K562 (cell line): Measurements from ENCODE around the gene ZMPSTE24. TPM values are rescaled to one million over a fixed set of nuclear protein-coding genes. Genes with fewer than 3 reads are reported as not detected.

Source experiments
- ATAC-seq: fragments of 200-7000 bp; cut with Tn5 transposase; 3 replicates; pipeline ENCODE4 v1.9.1; 2020; ENCODE audit warnings: moderate library complexity
- BruUV-seq: library from RNA; stranded (reverse); fragments of 400-500 nt; replicated peaks from 2 replicates; lab custom pipeline; 2021; lab: Mats Ljungman, UMichigan
- CTCF ChIA-PET: fragments of 300-600 bp; formaldehyde crosslinking; extraction: SDS; loops from one replicate; lab custom pipeline; 2021; ENCODE audit warnings: low intra/inter-chr PET ratio; lab: Yijun Ruan, JAX
- POLR2A ChIA-PET: fragments of 300-600, 350-650 bp; sonication (Branson Sonifier 250); formaldehyde crosslinking; extraction: SDS; loops from one replicate; lab custom pipeline; 2021; ENCODE audit warnings: antibody characterized with exemption, inconsistent platforms; lab: Yijun Ruan, JAX
- DNase-seq, 4 experiments: peaks; one replicate each; pipeline versions ENCODE4 v3.0.0 to v3.0.0-alpha.2; 2011 to 2018; ENCODE audit warnings: low spot score in 3 of 4, mixed read lengths in 3 of 4; ENCODE audit errors: extremely low read depth in 1 of 4
- FAIRE-seq: peaks from 2 replicates; lab custom pipeline; 2011; peaks lifted over from hg19 to GRCh38; lab: Jason Lieb, UNC
- H2AFZ ChIP-seq: 2 replicates; pipeline ENCODE4 v1.6.0; 2011; ENCODE audit warnings: low read depth, low read length, control low read depth, inconsistent platforms
- H3K27ac ChIP-seq: fragments of 200-600 bp; 3 replicates; pipeline ENCODE4 v1.8.0; 2011; ENCODE audit warnings: low read depth, mild to moderate bottlenecking, control low read depth, inconsistent platforms, low read length, moderate library complexity, mixed read lengths; ENCODE audit errors: extremely low read depth
- H3K27me3 ChIP-seq, 2 experiments: fragments of 300-600 bp in 1 of 2; 2 replicates in 1 of 2; 3 replicates in 1 of 2; pipeline versions ENCODE4 v1.6.0 to v1.8.0; 2011; ENCODE audit warnings: inconsistent platforms in 2 of 2, low read length in 2 of 2, mild to moderate bottlenecking in 1 of 2, mixed read lengths in 1 of 2, moderate library complexity in 1 of 2; ENCODE audit not compliant: control insufficient read depth in 2 of 2, insufficient read depth in 2 of 2
- H3K36me3 ChIP-seq: fragments of 300-600 bp; 3 replicates; pipeline ENCODE4 v1.8.0; 2011; ENCODE audit warnings: mild to moderate bottlenecking, low read length, inconsistent platforms; ENCODE audit not compliant: control insufficient read depth, insufficient read depth
- H3K4me1 ChIP-seq, 2 experiments: fragments of 200-600 bp in 1 of 2; replicated peaks in 1 of 2; 2 replicates in 1 of 2; 3 replicates in 1 of 2; pipeline versions ENCODE4 v1.5.1 to v1.8.0; 2011; ENCODE audit warnings: inconsistent platforms in 2 of 2, low read length in 2 of 2, mild to moderate bottlenecking in 1 of 2, mixed read lengths in 1 of 2, moderate library complexity in 1 of 2; ENCODE audit not compliant: control insufficient read depth in 2 of 2, insufficient read depth in 2 of 2
- H3K4me2 ChIP-seq: 2 replicates; pipeline ENCODE4 v1.6.1; 2011; ENCODE audit warnings: low read length, control low read depth, inconsistent platforms, mixed read lengths; ENCODE audit not compliant: insufficient read depth
- H3K4me3 ChIP-seq: fragments of 200-600 bp; sonication (generic), shearing (Covaris generic); 2 replicates; pipeline ENCODE4 v1.5.1; 2016; ENCODE audit warnings: control low read depth, inconsistent platforms
- H3K79me2 ChIP-seq: fragments of 200-600 bp; 3 replicates; pipeline ENCODE4 v1.8.0; 2011; ENCODE audit warnings: low read length, inconsistent platforms; ENCODE audit not compliant: control insufficient read depth, insufficient read depth
- H3K9ac ChIP-seq, 2 experiments: 2 replicates each; pipeline versions ENCODE4 v1.6.0 to v1.6.1; 2011; ENCODE audit warnings: low read depth in 2 of 2, low read length in 2 of 2, control low read depth in 1 of 2, inconsistent platforms in 1 of 2, mild to moderate bottlenecking in 1 of 2, mixed read lengths in 1 of 2; ENCODE audit not compliant: insufficient read depth in 1 of 2
- H3K9me1 ChIP-seq: one replicate; pipeline ENCODE4 v1.6.0; 2011; ENCODE audit warnings: inconsistent platforms, mild to moderate bottlenecking, low read length, moderate library complexity; ENCODE audit not compliant: control insufficient read depth, insufficient read depth
- H3K9me3 ChIP-seq: replicated peaks from 2 replicates; pipeline ENCODE4 v1.5.1; 2011; ENCODE audit warnings: low read depth, low read length, inconsistent platforms; ENCODE audit not compliant: control insufficient read depth, insufficient read depth
- H4K20me1 ChIP-seq: replicated peaks from 2 replicates; pipeline ENCODE4 v1.6.1; 2011; ENCODE audit warnings: low read length, inconsistent platforms, mixed read lengths; ENCODE audit not compliant: control insufficient read depth, insufficient read depth
- BACH1 ChIP-seq: fragments of 200-800 bp; sonication (Bioruptor generic); IDR thresholded peaks from 2 replicates; pipeline ENCODE4 v1.6.1; 2016; ENCODE audit warnings: missing genetic modification characterization, missing compliant biosample characterization
- CBFB ChIP-seq: sonication (generic); formaldehyde crosslinking; IDR thresholded peaks from 2 replicates; pipeline ENCODE4 v1.4.0; 2020; ENCODE audit warnings: mild to moderate bottlenecking, missing genetic modification reagents
- DMBX1 ChIP-seq: fragments of 250-450 bp; sonication (Bioruptor Pico); IDR thresholded peaks from 2 replicates; pipeline ENCODE4 v1.8.0; 2022; ENCODE audit warnings: inconsistent platforms, mild to moderate bottlenecking, moderate library complexity, borderline replicate concordance
- DNMT1 ChIP-seq: fragments of 450-650 bp; IDR thresholded peaks from 2 replicates; pipeline ENCODE4 v1.6.1; 2016; ENCODE audit warnings: antibody characterized with exemption, mild to moderate bottlenecking
- FIP1L1 ChIP-seq: fragments of 200-400 bp; formaldehyde crosslinking; IDR thresholded peaks from 2 replicates; pipeline ENCODE4 v1.6.1; 2018; ENCODE audit warnings: mild to moderate bottlenecking, low read depth, low read length; ENCODE audit not compliant: poor library complexity, severe bottlenecking
- FOXA3 ChIP-seq, 2 experiments: fragments of 450-650 bp in 1 of 2; sonication (generic) in 1 of 2; formaldehyde crosslinking; IDR thresholded peaks in 1 of 2; conservative IDR thresholded peaks in 1 of 2; 2 replicates each; pipeline versions ENCODE4 v1.4.0 to v1.8.0; 2020 to 2022; ENCODE audit warnings: mild to moderate bottlenecking in 2 of 2, missing genetic modification reagents in 1 of 2
- GATAD2B ChIP-seq: fragments of 450-650 bp; IDR thresholded peaks from 2 replicates; pipeline ENCODE4 v1.6.1; 2017; ENCODE audit warnings: mild to moderate bottlenecking, borderline replicate concordance
- HNRNPK ChIP-seq: fragments of 200-400 bp; formaldehyde crosslinking; IDR thresholded peaks from one replicate; pipeline ENCODE4 v1.6.1; 2018; ENCODE audit warnings: mild to moderate bottlenecking, low read depth, low read length; ENCODE audit not compliant: poor library complexity, severe bottlenecking
- KLF10 ChIP-seq: fragments of 250-450 bp; sonication (Bioruptor Pico); IDR thresholded peaks from 2 replicates; pipeline ENCODE4 v1.6.1; 2021; ENCODE audit warnings: matching md5 sums
- RNF2 ChIP-seq: sonication (generic); IDR thresholded peaks from 2 replicates; pipeline ENCODE4 v1.6.1; 2016
- SMARCB1 ChIP-seq: IDR thresholded peaks from 2 replicates; pipeline ENCODE4 v1.6.1; 2011; ENCODE audit warnings: improper control_type of control experiment, low read depth; ENCODE audit not compliant: insufficient read length
- TARDBP ChIP-seq: fragments of 450-650 bp; IDR thresholded peaks from 2 replicates; pipeline ENCODE4 v1.6.1; 2016
- THRAP3 ChIP-seq: fragments of 450-650 bp; IDR thresholded peaks from 2 replicates; pipeline ENCODE4 v1.6.1; 2016; ENCODE audit warnings: mild to moderate bottlenecking, inconsistent platforms, borderline replicate concordance
- ZC3H8 ChIP-seq: fragments of 450-650 bp; IDR thresholded peaks from 2 replicates; pipeline ENCODE4 v1.6.1; 2017
- ZNF184 ChIP-seq: sonication (generic); formaldehyde crosslinking; IDR thresholded peaks from 2 replicates; pipeline ENCODE4 v1.5.0; 2020; ENCODE audit warnings: missing genetic modification reagents
- ZNF79 ChIP-seq: fragments of 250-450 bp; sonication (Bioruptor Pico); IDR thresholded peaks from 2 replicates; pipeline ENCODE4 v1.4.0; 2020; ENCODE audit warnings: low read depth, mild to moderate bottlenecking, moderate library complexity
- ZSCAN29 ChIP-seq: fragments of 450-650 bp; IDR thresholded peaks from 2 replicates; pipeline ENCODE4 v1.6.1; 2017
- WGBS: fragments of 100-300 bp; shearing (Covaris generic); methylation state at CpG from one replicate; pipeline ENCODE4 v1.1.6; 2016; ENCODE audit warnings: low coverage, mixed read lengths; ENCODE audit not compliant: insufficient coverage; ENCODE audit errors: missing lambda C conversion rate; 5-methylcytosine and 5-hydroxymethylcytosine counted together
- in situ Hi-C: fragments of 300-500 bp; cut with MboI; formaldehyde crosslinking; loops from 4 replicates; pipeline ENCODE4 v1.15.0; 2018; ENCODE audit warnings: inconsistent platforms, mixed read lengths
- intact Hi-C: fragments of 100-400 bp; cut with micrococcal nuclease; formaldehyde crosslinking; loops from 2 replicates; pipeline ENCODE4 v1.14.2; 2022
- polyA plus RNA-seq, 8 experiments: library from polyadenylated mRNA; depleted of rRNA in 4 of 8; stranded (reverse) in 5 of 8; unstranded in 3 of 8; fragments of >200 nt; fragmentation: Nextera tagmentation in 2 of 8; fragmentation: Illumina TruSeq in 1 of 8; extraction: Ambion mirVana in 2 of 8; extraction: Trizol in 1 of 8; gene quantifications; 2 replicates each; pipeline versions ENCODE4 v1.2.1 to v1.2.3, GENCODE V29; 2011 to 2014; ENCODE audit warnings: inconsistent platforms in 1 of 8, missing spikeins in 1 of 8
- total RNA-seq, 7 experiments: library from RNA; depleted of rRNA in 6 of 7; stranded (reverse); fragments of >200 nt in 6 of 7; fragmentation: Illumina TruSeq in 2 of 7; extraction: Trizol in 2 of 7; gene quantifications; 2 replicates each; pipeline versions ENCODE4 v1.2.1 to v1.2.3, GENCODE V29; 2011 to 2021; ENCODE audit warnings: low replicate concordance in 1 of 7
- TF ChIP-seq, protein P1 (sequence below): fragments of 450-650 bp; IDR thresholded peaks from 2 replicates; pipeline ENCODE4 v1.6.1; 2016
- TF ChIP-seq, protein P2 (sequence below): sonication (generic); formaldehyde crosslinking; IDR thresholded peaks from 2 replicates; pipeline ENCODE4 v1.5.0; 2020; ENCODE audit warnings: missing genetic modification reagents
- TF ChIP-seq, protein P3 (sequence below): sonication (generic); formaldehyde crosslinking; IDR thresholded peaks from 2 replicates; pipeline ENCODE4 v1.8.1; 2022; ENCODE audit warnings: missing genetic modification reagents

ZMPSTE24 gene
- total and polyA plus RNA-seq, 9 of the 15 experiments (the other 6 are each of a cell fraction or from before 2014, with no cell fraction given) = 30.7 to 75.9 (median 64.3) TPM

DNA sequence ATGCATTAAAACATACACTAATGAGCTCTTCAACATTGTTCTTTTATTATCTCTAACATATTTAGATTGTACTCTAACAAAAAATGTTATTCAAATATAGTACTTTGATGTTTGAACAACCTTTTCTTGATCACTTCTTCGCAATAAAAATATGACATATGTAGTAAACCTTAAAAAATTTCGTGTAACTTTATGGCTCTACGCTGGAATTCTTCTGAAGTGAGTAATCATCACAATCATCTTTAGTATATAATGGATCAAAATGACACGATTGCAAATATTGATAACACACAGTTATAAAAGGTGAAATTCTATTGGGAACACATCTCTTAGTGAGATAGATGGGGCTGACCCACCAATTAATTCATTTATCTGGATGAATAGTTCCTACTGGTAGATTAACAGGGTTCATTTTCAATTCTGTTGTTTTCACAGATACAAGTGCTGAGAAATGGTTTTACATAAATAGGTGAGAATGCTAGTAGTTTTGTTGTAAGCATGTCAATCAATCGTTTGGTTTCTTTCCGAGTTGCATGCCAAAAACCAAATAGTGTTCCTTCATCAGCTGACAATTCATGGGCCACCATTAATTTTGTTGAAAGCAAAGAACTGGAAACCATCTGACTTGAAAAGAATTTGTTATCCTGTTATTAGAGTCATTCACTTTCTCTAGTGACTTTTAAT, 1.5 kb upstream of the ZMPSTE24 start:
- H3K4me3 ChIP-seq = peak overlapping the region; percentile 95
- ChIA-PET POLR2A (interaction anchor here (1.5 to 3.4 kb wide), 3 partner anchors 9 to 16 kb away, joined by 4 to 23 read pairs (median 9); partner anchors contain the start of gene TMCO2), CTCF (no interaction called here)
- BruUV-seq = no TSS peak
- no peaks in the 10 kb centered on the region for H4K20me1 ChIP-seq
- 30% methylated on average over 6 of the region's 6 CpGs for WGBS
- no peaks in the 10 kb centered on the region for H3K9me3 ChIP-seq
- peak overlapping the region; percentile 96; the same call in 1 of the 2 replicates for H2AFZ ChIP-seq
- ATAC-seq (no peak), FAIRE-seq (no peak), DNase-seq (no peak)
- TF ChIP-seq THRAP3 (no peak), RNF2 (no peak), SMARCB1 (no peak), ZNF79 (CRISPR knock-in tag) (no peak), ZC3H8 (no peak), BACH1 (0 out of 2 replicates have a peak, but pooled peaks have one; percentile 11), ZNF184 (CRISPR knock-in tag) (no peak), ZSCAN29 (no peak), FOXA3 (CRISPR knock-in tag; conservative IDR thresholded peaks at IDR 0.05 in 1 of 2, IDR thresholded peaks at IDR 0.05 in 1 of 2) (no peak), HNRNPK (no peak), GATAD2B (0 out of 2 replicates have a peak, but pooled peaks have one; percentile 24), DNMT1 (0 out of 2 replicates have a peak, but pooled peaks have one; percentile 13), KLF10 (CRISPR knock-in tag) (no peak), DMBX1 (no peak), FIP1L1 (no peak), CBFB (CRISPR knock-in tag) (no peak), TARDBP (no peak)
- TF ChIP-seq, protein P1, sequence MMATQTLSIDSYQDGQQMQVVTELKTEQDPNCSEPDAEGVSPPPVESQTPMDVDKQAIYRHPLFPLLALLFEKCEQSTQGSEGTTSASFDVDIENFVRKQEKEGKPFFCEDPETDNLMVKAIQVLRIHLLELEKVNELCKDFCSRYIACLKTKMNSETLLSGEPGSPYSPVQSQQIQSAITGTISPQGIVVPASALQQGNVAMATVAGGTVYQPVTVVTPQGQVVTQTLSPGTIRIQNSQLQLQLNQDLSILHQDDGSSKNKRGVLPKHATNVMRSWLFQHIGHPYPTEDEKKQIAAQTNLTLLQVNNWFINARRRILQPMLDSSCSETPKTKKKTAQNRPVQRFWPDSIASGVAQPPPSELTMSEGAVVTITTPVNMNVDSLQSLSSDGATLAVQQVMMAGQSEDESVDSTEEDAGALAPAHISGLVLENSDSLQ = peak; percentile 76
- TF ChIP-seq, protein P2, sequence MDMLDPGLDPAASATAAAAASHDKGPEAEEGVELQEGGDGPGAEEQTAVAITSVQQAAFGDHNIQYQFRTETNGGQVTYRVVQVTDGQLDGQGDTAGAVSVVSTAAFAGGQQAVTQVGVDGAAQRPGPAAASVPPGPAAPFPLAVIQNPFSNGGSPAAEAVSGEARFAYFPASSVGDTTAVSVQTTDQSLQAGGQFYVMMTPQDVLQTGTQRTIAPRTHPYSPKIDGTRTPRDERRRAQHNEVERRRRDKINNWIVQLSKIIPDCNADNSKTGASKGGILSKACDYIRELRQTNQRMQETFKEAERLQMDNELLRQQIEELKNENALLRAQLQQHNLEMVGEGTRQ = no peak
- TF ChIP-seq, protein P3, sequence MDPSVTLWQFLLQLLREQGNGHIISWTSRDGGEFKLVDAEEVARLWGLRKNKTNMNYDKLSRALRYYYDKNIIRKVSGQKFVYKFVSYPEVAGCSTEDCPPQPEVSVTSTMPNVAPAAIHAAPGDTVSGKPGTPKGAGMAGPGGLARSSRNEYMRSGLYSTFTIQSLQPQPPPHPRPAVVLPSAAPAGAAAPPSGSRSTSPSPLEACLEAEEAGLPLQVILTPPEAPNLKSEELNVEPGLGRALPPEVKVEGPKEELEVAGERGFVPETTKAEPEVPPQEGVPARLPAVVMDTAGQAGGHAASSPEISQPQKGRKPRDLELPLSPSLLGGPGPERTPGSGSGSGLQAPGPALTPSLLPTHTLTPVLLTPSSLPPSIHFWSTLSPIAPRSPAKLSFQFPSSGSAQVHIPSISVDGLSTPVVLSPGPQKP (CRISPR knock-in tag) = no peak
- H3K36me3 ChIP-seq = peaks cover 25% of the 10 kb centered on the region
- in situ Hi-C loops = no loop called here
- intact Hi-C loops = no loop called here
- peaks cover 54% of the 10 kb centered on the region for H3K79me2 ChIP-seq
- H3K4me1 ChIP-seq = peaks cover 0 to 6% of the 10 kb centered on the region in 2 experiments; a peak in 4 of 5 replicates
- H3K9me1 ChIP-seq = no peaks in the 10 kb centered on the region
- H3K9ac ChIP-seq = peak overlapping the region in 1 of 2 experiments; percentile 98; a peak in 3 of 4 replicates
- peak overlapping the region; percentile 97; the same call in 2 of the 3 replicates for H3K27ac ChIP-seq
- peak overlapping the region; percentile 98 for H3K4me2 ChIP-seq
- no peaks in the 10 kb centered on the region; a peak in 1 of 5 replicates for H3K27me3 ChIP-seq
